HG02642 (cell line): Measurements from ENCODE around the gene DPEP1.
"Not testable (repeated sequence)": the region's sequence is repeated elsewhere in the genome, so short reads cannot be mapped to it uniquely, and the experiment has no call there.

Experiments used
- ATAC-seq: cut with Tn5 transposase; IDR thresholded peaks from one replicate; pipeline ENCODE4 v1.9.1; 2021; ENCODE audit warnings: mild to moderate bottlenecking; ENCODE audit not compliant: unreplicated experiment, poor library complexity

Gene DPEP1

GRCh38 chr16:89613231-89613953, at the start of gene DPEP1:
Gene DPEP1 (plus strand): TSS chr16:89613642. CDS start chr16:89630411, 16,769 bp downstream.
- ATAC-seq = no peak

GRCh38 chr16:89564476-89565255, 48.8 kb upstream of the DPEP1 start:
- ATAC-seq = no peak

DNA sequence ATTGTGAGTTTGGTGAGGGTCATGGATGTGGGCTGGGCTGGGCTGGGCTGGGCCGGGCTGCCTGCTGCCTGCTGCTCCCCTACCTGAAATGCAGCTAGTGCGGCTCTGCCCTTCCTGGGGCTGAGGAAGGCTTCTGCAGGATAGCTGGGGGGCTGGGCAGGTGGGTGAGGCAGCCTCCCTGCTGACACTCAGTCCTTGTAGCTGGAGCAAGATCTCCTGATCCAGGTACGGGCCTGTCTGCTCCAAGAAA, 48.3 kb upstream of the DPEP1 start:
- no peak for ATAC-seq

GRCh38 chr16:89565506-89566372, 47.7 kb upstream of the DPEP1 start:
- ATAC-seq = no peak

DNA sequence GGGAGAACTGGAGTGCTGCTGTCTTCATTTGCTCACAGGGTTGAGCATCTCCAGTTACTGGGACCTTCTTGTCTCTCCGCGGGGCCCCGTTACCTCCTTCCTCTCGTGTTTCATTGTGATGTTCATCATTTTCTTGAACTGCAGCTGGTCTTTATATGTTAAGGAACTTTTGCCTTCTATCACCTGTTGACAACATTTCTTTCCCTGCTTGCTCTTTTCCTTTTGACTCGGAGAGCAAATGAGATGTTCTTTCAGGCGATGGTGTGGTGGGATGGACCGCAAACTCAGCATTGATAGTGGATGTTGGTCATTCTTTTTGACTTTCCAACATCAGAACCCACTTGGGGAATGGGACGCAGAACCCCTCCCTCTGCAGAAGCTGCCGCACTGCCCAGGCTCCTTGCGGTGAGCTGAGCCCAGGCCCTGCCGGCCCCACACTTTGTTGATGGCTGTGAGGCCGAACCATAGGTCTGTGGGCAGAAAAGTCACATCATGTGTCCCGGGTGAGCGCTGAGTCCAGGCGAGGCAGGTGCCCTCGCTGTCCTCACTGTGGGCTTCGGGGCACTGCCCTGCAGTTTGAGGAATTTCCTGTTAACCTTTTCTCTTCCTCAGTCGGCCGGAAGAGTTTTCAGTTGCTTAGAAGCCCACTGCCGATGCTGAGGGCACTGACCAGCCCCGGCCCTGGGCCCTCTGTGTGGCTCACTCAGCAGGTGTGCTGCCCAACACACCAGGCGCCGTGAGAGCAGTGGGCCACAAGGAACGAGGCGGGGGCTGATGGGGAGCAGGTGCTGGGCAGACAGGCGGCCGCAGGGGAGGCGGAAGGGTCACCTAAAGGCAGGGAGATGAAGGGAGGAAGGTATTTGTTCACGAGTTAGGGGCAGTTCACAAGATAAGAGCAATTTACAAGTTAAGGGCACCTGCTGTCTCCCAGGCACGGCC, 45.5 kb upstream of the DPEP1 start:
- ATAC-seq = no peak

- no peak for ATAC-seq
Observed at GRCh38 chr16:89569506-89570341, 43.7 kb upstream of the DPEP1 start.

DNA sequence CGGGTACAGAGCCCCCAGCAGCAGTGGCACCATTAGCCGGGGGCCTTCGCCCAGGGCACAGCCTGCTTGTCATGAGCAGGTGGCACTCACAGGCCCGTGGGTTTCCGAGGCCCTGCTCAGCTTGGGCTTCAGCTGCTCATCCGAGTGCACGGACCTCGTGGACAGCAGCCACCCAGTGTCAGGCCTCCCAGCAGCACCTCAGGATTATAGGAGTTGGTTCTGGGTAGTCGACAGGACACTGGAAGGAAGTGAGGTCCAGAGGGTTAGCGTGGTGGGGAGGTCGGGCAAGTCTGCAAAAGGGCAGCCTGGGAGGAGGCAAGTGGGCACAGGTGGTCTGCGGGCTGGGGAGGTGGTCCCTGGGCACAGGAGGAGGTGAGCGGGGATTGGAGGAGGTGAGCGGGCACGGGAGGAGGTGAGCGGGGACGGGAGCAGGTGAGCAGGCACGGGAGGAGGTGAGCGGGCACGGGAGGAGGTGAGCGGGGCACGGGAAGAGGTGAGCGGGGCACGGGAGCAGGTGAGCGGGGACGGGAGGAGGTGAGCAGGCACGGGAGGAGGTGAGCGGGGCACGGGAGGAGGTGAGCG, 43.0 kb upstream of the DPEP1 start:
- no peak for ATAC-seq

DNA sequence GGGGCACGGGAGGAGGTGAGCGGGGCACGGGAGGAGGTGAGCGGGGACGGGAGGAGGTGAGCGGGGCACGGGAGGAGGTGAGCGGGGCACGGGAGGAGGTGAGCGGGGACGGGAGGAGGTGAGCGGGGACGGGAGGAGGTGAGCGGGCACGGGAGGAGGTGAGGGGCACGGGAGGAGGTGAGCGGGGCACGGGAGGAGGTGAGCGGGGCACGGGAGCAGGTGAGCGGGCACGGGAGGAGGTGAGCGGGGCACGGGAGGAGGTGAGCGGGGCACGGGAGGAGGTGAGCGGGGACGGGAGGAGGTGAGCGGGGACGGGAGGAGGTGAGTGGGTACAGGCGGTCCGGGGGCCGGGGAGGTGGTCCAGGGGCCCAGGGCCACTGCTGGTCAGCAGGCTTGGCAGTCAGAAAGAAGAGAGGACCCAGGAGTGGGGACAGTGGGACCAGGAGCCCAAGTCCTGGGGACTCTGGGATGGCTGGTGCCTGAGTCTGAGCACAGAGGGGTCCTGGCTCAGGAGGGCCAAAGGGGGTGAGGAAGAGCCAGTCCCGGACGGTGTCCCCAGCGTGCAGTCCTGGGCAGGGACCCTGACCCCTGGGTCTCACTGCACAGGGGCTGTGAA, 42.4 kb upstream of the DPEP1 start:
- not testable (repeated sequence) for ATAC-seq

DNA sequence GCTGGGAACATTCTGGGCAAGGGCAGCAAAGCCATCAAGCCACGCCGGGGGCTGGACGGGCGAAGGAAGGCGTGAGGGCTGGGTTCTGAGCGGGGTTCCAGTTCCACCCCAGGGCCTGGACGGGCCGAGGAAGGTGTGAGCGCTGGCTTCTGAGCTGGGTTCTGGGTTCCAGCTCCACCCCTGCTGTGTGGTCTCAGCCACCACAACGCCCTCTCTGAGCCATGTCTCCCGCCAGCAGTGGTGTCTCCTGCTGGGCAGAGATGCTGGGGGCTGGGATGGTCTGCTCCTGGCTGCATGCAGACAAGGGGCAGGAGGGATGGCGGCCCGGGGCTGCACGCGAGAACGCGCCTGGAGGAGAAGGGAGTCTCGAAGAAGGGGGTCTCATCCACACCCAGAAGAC, 41.8 kb upstream of the DPEP1 start:
- ATAC-seq = no peak

DNA sequence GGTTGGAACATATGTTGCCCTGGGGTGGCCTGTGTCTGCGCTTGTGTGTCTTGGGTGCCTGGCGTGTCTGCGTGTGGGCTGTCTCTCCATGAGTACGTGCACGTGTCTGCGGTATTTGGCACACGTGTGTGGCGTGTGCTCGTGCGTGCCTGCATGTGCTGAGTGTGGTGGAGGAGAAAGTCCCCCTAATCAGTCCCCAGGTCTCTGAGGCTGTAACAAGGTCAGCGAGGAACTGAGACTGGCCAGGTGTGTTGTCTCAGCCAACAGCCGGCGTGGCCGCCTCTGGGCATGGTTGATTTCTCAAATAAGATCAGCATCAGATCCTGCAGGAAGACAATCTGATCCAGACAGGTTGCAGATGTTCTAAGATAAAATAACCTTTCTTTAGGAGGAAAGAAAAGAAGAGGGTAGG, 41.4 kb upstream of the DPEP1 start:
- no peak for ATAC-seq

- no peak for ATAC-seq
Observed at GRCh38 chr16:89572485-89573205, 40.8 kb upstream of the DPEP1 start.

- ATAC-seq = no peak
Observed at GRCh38 chr16:89573826-89574680, 39.4 kb upstream of the DPEP1 start.

GRCh38 chr16:89574681-89575246, 38.7 kb upstream of the DPEP1 start:
- ATAC-seq = peak; percentile 40

DNA sequence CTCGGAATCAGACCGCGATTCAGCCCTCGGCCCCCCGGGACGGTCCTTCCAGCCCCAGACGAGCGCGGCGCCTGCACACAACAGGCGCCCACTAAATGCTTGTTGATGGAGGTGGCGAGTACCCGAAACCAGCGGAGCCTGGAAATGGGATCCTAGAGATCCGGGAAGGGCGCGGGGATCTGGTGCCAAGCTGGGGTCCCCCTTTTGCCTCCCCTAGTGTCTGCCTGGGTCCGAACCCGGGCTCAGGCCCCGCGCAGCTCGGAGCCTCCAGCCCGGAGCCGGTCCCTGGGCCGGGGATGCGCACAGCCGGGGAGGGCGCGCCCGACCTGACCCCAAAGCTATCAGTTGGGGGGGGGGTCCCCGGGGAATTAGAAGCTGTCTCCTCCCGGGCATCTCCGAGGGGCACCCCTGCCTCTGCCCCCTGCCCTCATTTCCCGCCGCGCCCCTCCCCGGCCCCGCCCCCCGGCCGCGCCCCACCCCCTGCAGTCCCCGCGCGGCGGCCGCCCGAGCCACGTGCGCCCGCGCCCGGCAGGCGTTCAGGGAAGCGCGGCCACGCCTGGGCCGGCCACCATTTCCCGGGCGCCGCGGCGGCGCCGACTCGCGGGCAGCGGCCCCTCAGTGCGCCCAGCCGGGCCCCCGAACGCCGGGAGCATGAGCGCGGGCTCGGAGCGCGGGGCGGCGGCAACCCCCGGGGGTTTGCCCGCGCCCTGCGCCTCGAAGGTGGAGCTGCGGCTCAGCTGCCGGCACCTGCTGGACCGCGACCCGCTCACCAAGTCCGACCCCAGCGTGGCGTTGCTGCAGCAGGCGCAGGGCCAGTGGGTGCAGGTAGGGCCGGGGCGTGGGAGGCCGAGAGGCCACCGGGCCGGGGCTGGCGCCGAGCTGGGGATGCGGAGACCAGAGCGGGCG, 37.9 kb upstream of the DPEP1 start, which contains the start of gene CPNE7:
Gene CPNE7 (plus strand): TSS at position 512 of the 906 bp plus-strand sequence. CDS start 140 bp downstream, at position 652.
- no peak for ATAC-seq
